Kidney glomerular epithelial cell (primary cell): Measurements from ENCODE around the gene ECT2L.
"Not testable (repeated sequence)": the region's sequence is repeated elsewhere in the genome, so short reads cannot be mapped to it uniquely, and the experiment has no call there.

ENCODE experiments used
- DNase-seq: peaks from one replicate; lab custom pipeline; 2025; lab: John Stamatoyannopoulos, UW

ECT2L gene

GRCh38 chr6:138931660-138932059 lies 135.8 kb downstream of the ECT2L start:
- no peak for DNase-seq

- DNase-seq, result not testable (repeated sequence)
These were observed 141.0 kb downstream of the ECT2L start for GRCh38 chr6:138936873-138937272.

GRCh38 chr6:138943089-138943625 lies 147.3 kb downstream of the ECT2L start:
- no peak for DNase-seq

GRCh38 chr6:138944412-138944811 lies 148.5 kb downstream of the ECT2L start:
- DNase-seq, result peak; percentile 58

- DNase-seq, result no peak
These were observed 149.5 kb downstream of the ECT2L start for GRCh38 chr6:138945354-138945753.

GRCh38 chr6:138948004-138948403 lies 152.1 kb downstream of the ECT2L start:
- no peak for DNase-seq

GRCh38 chr6:138948546-138949179 lies 152.8 kb downstream of the ECT2L start:
- DNase-seq, result no peak

GRCh38 chr6:138953451-138953850 lies 157.6 kb downstream of the ECT2L start:
- DNase-seq, result no peak
